Lung (tissue), 12 donors: ENCODE data around the gene CYSTM1. TPM values are rescaled to one million over a fixed set of nuclear protein-coding genes. Genes with fewer than 3 reads are reported as not detected.

ENCODE experiments used
- ATAC-seq: fragments of 200-7000 bp; cut with Tn5 transposase; one replicate; pipeline ENCODE4 v1.9.1; 2020; ENCODE audit warnings: moderate number of reproducible peaks; ENCODE audit not compliant: insufficient read depth, low FRiP score
- DNase-seq, 3 donors: peaks; one replicate each; pipeline ENCODE4 v3.0.0-alpha.2; 2013 to 2017
- H3K27ac ChIP-seq, 2 donors: one replicate each; pipeline ENCODE4 v1.5.1; 2013; ENCODE audit warnings: mild to moderate bottlenecking in 2 of 2, moderate library complexity in 2 of 2, control low read depth in 1 of 2, inconsistent platforms in 1 of 2, low read depth in 1 of 2, low read length in 1 of 2
- H3K27me3 ChIP-seq, 3 donors: one replicate each; pipeline ENCODE4 v1.5.1; 2013; ENCODE audit warnings: low read length in 2 of 3; ENCODE audit not compliant: control insufficient read depth in 3 of 3, insufficient read depth in 3 of 3
- H3K36me3 ChIP-seq, 4 donors: one replicate each; pipeline ENCODE4 v1.5.1; 2013; ENCODE audit warnings: low read length in 4 of 4, mild to moderate bottlenecking in 1 of 4, moderate library complexity in 1 of 4; ENCODE audit not compliant: control insufficient read depth in 4 of 4, insufficient read depth in 4 of 4
- H3K4me1 ChIP-seq, 5 donors: one replicate each; pipeline ENCODE4 v1.5.1; 2013; ENCODE audit warnings: low read length in 5 of 5, mild to moderate bottlenecking in 2 of 5, moderate library complexity in 1 of 5; ENCODE audit not compliant: control insufficient read depth in 5 of 5, insufficient read depth in 5 of 5
- H3K4me3 ChIP-seq: one replicate; pipeline ENCODE4 v1.5.1; 2013; ENCODE audit warnings: mild to moderate bottlenecking, control low read depth, moderate library complexity
- H3K9ac ChIP-seq, 2 donors: one replicate each; pipeline ENCODE4 v1.5.1; 2013; ENCODE audit warnings: low read length in 2 of 2, control low read depth in 1 of 2; ENCODE audit not compliant: insufficient read depth in 1 of 2
- H3K9me3 ChIP-seq, 4 donors: one replicate each; pipeline ENCODE4 v1.5.1; 2013; ENCODE audit warnings: low read length in 3 of 4, mild to moderate bottlenecking in 1 of 4, moderate library complexity in 1 of 4; ENCODE audit not compliant: control insufficient read depth in 4 of 4, insufficient read depth in 3 of 4
- WGBS, 2 donors: extraction: QIAGEN DNeasy Blood & Tissue Kit; methylation state at CpG; one replicate each; pipeline ENCODE4 v1.1.7; 2013; 5-methylcytosine and 5-hydroxymethylcytosine counted together
- polyA plus RNA-seq, 2 donors: library from polyadenylated mRNA; stranded (reverse); fragments of 200-250 nt; gene quantifications; one replicate each; pipeline ENCODE4 v1.2.1, GENCODE V29; 2013
- total RNA-seq, 2 donors: library from RNA; depleted of rRNA in 1 of 2; stranded (reverse); fragments of >200 nt in 1 of 2; gene quantifications; one replicate each; pipeline ENCODE4 v1.2.1, GENCODE V29; 2014 to 2021
- TF ChIP-seq, protein P1 (sequence below): IDR thresholded peaks from 2 replicates; pipeline ENCODE4 v1.5.1; 2012; ENCODE audit warnings: mild to moderate bottlenecking; ENCODE audit errors: control extremely low read depth, extremely low read depth
- donor health status: control.
- donor health status: control.
- donor health status: Bipolar disorder and iron deficiency.
- donor health status: healthy.
- donor health status: DM: yes; HTN: yes; CAD: no.

Gene CYSTM1
- total and polyA plus RNA-seq, 4 donors = 37.1 to 274 (median 107) TPM

DNA sequence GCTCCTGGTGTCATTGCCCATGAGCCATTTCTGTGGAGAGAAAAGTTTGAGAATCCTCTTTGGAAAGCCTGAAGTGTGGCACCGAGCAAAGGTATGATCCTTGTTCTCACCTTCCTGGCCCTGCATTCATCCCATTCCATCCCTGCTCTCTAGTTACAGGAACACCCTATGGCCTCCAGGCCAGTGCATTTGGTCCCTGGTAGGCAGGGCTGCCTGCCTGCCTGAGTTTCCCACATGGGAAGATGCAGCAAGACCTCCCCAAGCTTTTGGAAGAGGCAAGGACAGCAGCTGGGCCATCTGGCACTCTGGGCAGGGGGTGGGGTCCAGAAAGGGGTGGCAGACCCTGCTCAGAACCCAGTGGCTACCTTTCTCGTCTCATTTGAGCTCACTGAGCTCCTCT lies 24.8 kb upstream of the CYSTM1 start:
- Histone ChIP-seq H3K4me1 (peaks cover 0 to 25% (median 5%) of the 10 kb centered on the region in 5 donors), H3K4me3 (no peak overlapping the region), H3K27ac (no peak overlapping the region), H3K36me3 (no peaks in the 10 kb centered on the region), H3K27me3 (peaks cover 0 to 32% (median 25%) of the 10 kb centered on the region in 3 donors), H3K9ac (no peak overlapping the region), H3K9me3 (no peaks in the 10 kb centered on the region)
- TF ChIP-seq, protein P1, sequence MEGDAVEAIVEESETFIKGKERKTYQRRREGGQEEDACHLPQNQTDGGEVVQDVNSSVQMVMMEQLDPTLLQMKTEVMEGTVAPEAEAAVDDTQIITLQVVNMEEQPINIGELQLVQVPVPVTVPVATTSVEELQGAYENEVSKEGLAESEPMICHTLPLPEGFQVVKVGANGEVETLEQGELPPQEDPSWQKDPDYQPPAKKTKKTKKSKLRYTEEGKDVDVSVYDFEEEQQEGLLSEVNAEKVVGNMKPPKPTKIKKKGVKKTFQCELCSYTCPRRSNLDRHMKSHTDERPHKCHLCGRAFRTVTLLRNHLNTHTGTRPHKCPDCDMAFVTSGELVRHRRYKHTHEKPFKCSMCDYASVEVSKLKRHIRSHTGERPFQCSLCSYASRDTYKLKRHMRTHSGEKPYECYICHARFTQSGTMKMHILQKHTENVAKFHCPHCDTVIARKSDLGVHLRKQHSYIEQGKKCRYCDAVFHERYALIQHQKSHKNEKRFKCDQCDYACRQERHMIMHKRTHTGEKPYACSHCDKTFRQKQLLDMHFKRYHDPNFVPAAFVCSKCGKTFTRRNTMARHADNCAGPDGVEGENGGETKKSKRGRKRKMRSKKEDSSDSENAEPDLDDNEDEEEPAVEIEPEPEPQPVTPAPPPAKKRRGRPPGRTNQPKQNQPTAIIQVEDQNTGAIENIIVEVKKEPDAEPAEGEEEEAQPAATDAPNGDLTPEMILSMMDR = no peak
- ATAC-seq = no peak
- DNase-seq = no peak
- WGBS, 2 donors = 95% methylated on average over 2 of the region's 2 CpGs

DNA sequence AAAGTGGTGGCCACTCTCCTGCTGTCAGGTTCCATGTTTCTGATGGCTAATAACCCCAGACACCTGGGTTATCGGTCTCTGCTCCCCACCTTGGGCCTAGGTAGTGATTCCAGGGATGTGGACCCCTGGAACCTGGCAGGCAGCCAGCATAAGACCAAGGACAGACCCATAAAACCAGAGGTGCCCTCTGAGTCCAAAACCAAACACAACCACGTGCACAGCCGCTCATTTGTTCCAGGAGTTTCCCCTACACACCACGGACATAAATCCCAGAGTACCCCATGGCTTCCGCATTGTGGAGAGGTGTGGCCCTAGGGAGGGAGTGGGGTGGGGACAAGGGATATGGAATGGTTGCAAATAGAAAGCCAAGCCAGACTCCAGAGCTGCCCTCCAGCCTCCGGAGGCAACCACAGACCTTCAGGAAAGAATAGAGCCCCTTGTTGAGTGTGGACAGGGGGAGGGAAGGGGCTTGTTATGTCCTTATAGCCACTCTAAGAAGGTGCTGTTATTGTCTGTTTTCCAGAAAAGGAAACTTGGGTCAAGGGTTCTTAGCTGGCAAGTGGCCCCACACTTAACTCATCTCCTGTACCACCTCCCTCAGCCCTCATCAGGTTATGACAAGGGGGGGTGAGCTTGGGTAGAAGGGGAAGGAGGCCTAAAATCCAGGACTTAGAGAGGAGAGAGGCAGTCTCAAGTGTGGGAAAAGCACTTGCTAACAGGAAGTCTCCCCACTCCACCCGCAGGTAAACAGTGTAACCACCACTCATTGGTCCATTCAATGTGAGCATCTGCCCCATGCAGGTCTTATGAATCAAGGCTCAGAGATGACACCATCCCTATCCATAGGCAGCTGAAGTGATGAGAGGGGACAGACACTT lies 23.6 kb upstream of the CYSTM1 start:
- no peaks in the 10 kb centered on the region for H3K36me3 ChIP-seq
- H3K4me3 ChIP-seq = no peak overlapping the region
- 68 to 84% methylated on average over 7 of the region's 7 CpGs for WGBS, 2 donors
- no peaks in the 10 kb centered on the region for H3K9me3 ChIP-seq
- peaks cover 0 to 23% (median 21%) of the 10 kb centered on the region in 3 donors for H3K27me3 ChIP-seq
- no peak for DNase-seq
- peak; percentile 42 for ATAC-seq
- no peak overlapping the region for H3K9ac ChIP-seq
- peaks cover 0 to 17% (median 2%) of the 10 kb centered on the region in 5 donors for H3K4me1 ChIP-seq
- no peak overlapping the region for H3K27ac ChIP-seq
- TF ChIP-seq, protein P1 = no peak

DNA sequence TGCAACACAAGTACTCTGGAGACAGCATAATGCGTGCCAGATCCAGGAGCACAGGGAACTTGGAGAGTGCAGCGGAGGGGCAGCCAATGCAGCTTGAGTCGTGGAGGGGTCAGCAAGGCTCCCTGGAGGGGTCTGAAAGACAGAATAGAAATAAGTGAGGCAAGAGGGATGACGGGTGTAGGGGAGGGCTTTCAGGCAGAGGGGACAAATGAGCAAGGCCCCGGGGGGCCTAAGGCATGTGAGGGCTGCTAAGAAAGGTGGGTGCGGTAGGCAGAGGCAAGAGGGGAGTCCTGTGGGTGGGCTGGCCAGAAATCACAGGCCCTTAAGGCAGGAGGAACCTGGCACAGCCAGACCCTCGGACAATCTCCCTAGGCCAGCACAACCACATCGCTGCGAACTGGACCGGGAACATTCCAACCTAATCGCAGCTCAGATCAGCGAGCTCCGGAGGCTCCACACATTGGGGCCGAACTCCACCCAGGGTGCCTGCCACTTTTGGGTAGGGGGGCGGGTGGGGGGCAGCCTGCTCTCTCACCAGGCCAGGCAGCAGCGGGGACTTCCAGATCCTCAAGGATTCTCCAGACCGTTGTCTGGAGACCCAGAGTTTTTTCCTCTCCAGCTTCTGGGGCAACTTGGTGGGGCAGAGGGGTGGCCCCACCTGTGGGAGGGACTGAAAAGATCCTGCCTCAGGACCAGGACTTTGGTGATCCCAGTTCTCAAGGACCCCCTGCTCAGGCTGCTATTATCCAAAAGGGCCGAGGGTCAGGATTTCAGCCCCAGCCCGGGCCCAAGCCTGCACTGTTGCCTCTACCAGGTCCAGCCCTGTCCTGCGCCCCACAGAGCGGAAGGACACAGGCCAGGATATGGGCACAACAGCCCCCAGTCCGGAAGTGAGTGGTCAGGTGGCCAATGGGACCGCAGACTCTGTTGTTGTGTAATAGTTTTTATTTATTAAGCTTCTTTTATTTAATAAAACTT lies 22.7 kb upstream of the CYSTM1 start:
- H3K9me3 ChIP-seq = no peaks in the 10 kb centered on the region
- H3K9ac ChIP-seq = no peak overlapping the region
- H3K36me3 ChIP-seq = no peaks in the 10 kb centered on the region
- H3K27me3 ChIP-seq = peaks cover 0 to 15% (median 12%) of the 10 kb centered on the region in 3 donors
- DNase-seq = peak in 2 of 3 donors; percentile 43 to 46
- 57 to 63% methylated on average over 23 of the region's 23 CpGs for WGBS, 2 donors
- peaks cover 0 to 16% (median 6%) of the 10 kb centered on the region in 5 donors for H3K4me1 ChIP-seq
- TF ChIP-seq, protein P1 = no peak
- H3K4me3 ChIP-seq = no peak overlapping the region
- no peak for ATAC-seq
- no peak overlapping the region for H3K27ac ChIP-seq
